H1 (cell line): ENCODE results near the gene SAFB. TPM values are rescaled to one million over a fixed set of nuclear protein-coding genes. Genes with fewer than 3 reads are reported as not detected.

Experiments used
- CEBPB ChIP-seq: IDR thresholded peaks from 2 replicates; pipeline ENCODE4 v1.6.1; 2012; ENCODE audit warnings: low read depth, low read length
- CHD2 ChIP-seq: IDR thresholded peaks from 2 replicates; pipeline ENCODE4 v1.6.1; 2012; ENCODE audit warnings: low read length, improper control_type of control experiment
- CREB1 ChIP-seq: IDR thresholded peaks from 2 replicates; pipeline ENCODE4 v1.6.1; 2012; ENCODE audit warnings: inconsistent platforms
- SP1 ChIP-seq: IDR thresholded peaks from 2 replicates; pipeline ENCODE4 v1.6.1; 2011; ENCODE audit warnings: low read depth, low read length
- polyA plus RNA-seq, 7 experiments: library from polyadenylated mRNA; depleted of rRNA in 3 of 7; stranded (reverse) in 5 of 7; unstranded in 2 of 7; fragments of >200 nt in 5 of 7; fragments of 200-250 nt in 2 of 7; gene quantifications; 1 replicate in 5 of 7; 2 replicates in 1 of 7; 4 replicates in 1 of 7; pipeline versions ENCODE4 v1.2.1 to v1.2.3, GENCODE V29; 2011 to 2013; ENCODE audit warnings: missing spikeins in 2 of 7, mixed read lengths in 2 of 7
- total RNA-seq: library from RNA; stranded (reverse); fragmentation: NEBNext Ultra II Directional; extraction: Animal tissue kit (Norgen Biotek cat#: 25700); gene quantifications from 2 replicates; pipeline ENCODE4 v1.2.1, GENCODE V29; 2021
- TF ChIP-seq, protein P1 (sequence below): fragments of 300-600 bp; sonication (generic); IDR thresholded peaks from 2 replicates; pipeline ENCODE4 v1.7.1; 2012; ENCODE audit warnings: low read length, moderate library complexity, mild to moderate bottlenecking, inconsistent platforms; ENCODE audit not compliant: insufficient replicate concordance

SAFB gene
- total and polyA plus RNA-seq, 2 of the 8 experiments (the other 6 are each of a cell fraction or from before 2014, with no cell fraction given) = 27.0 to 110 TPM

GRCh38 chr19:5694956-5695648 lies 72.2 kb downstream of the SAFB start (continued):
- TF ChIP-seq, protein P1, sequence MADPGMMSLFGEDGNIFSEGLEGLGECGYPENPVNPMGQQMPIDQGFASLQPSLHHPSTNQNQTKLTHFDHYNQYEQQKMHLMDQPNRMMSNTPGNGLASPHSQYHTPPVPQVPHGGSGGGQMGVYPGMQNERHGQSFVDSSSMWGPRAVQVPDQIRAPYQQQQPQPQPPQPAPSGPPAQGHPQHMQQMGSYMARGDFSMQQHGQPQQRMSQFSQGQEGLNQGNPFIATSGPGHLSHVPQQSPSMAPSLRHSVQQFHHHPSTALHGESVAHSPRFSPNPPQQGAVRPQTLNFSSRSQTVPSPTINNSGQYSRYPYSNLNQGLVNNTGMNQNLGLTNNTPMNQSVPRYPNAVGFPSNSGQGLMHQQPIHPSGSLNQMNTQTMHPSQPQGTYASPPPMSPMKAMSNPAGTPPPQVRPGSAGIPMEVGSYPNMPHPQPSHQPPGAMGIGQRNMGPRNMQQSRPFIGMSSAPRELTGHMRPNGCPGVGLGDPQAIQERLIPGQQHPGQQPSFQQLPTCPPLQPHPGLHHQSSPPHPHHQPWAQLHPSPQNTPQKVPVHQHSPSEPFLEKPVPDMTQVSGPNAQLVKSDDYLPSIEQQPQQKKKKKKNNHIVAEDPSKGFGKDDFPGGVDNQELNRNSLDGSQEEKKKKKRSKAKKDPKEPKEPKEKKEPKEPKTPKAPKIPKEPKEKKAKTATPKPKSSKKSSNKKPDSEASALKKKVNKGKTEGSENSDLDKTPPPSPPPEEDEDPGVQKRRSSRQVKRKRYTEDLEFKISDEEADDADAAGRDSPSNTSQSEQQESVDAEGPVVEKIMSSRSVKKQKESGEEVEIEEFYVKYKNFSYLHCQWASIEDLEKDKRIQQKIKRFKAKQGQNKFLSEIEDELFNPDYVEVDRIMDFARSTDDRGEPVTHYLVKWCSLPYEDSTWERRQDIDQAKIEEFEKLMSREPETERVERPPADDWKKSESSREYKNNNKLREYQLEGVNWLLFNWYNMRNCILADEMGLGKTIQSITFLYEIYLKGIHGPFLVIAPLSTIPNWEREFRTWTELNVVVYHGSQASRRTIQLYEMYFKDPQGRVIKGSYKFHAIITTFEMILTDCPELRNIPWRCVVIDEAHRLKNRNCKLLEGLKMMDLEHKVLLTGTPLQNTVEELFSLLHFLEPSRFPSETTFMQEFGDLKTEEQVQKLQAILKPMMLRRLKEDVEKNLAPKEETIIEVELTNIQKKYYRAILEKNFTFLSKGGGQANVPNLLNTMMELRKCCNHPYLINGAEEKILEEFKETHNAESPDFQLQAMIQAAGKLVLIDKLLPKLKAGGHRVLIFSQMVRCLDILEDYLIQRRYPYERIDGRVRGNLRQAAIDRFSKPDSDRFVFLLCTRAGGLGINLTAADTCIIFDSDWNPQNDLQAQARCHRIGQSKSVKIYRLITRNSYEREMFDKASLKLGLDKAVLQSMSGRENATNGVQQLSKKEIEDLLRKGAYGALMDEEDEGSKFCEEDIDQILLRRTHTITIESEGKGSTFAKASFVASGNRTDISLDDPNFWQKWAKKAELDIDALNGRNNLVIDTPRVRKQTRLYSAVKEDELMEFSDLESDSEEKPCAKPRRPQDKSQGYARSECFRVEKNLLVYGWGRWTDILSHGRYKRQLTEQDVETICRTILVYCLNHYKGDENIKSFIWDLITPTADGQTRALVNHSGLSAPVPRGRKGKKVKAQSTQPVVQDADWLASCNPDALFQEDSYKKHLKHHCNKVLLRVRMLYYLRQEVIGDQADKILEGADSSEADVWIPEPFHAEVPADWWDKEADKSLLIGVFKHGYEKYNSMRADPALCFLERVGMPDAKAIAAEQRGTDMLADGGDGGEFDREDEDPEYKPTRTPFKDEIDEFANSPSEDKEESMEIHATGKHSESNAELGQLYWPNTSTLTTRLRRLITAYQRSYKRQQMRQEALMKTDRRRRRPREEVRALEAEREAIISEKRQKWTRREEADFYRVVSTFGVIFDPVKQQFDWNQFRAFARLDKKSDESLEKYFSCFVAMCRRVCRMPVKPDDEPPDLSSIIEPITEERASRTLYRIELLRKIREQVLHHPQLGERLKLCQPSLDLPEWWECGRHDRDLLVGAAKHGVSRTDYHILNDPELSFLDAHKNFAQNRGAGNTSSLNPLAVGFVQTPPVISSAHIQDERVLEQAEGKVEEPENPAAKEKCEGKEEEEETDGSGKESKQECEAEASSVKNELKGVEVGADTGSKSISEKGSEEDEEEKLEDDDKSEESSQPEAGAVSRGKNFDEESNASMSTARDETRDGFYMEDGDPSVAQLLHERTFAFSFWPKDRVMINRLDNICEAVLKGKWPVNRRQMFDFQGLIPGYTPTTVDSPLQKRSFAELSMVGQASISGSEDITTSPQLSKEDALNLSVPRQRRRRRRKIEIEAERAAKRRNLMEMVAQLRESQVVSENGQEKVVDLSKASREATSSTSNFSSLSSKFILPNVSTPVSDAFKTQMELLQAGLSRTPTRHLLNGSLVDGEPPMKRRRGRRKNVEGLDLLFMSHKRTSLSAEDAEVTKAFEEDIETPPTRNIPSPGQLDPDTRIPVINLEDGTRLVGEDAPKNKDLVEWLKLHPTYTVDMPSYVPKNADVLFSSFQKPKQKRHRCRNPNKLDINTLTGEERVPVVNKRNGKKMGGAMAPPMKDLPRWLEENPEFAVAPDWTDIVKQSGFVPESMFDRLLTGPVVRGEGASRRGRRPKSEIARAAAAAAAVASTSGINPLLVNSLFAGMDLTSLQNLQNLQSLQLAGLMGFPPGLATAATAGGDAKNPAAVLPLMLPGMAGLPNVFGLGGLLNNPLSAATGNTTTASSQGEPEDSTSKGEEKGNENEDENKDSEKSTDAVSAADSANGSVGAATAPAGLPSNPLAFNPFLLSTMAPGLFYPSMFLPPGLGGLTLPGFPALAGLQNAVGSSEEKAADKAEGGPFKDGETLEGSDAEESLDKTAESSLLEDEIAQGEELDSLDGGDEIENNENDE = no peak
- TF ChIP-seq SP1 (no peak), CHD2 (no peak), CREB1 (no peak), CEBPB (no peak)
- TF ChIP-seq, all 59 proteins: peak for 0
